GM12878 (cell line): ENCODE data around the gene CHRNB2. TPM values are rescaled to one million over a fixed set of nuclear protein-coding genes. Genes with fewer than 3 reads are reported as not detected.

Experiments
- E2F4 ChIP-seq: IDR thresholded peaks from 2 replicates; pipeline ENCODE4 v1.6.1; 2012; ENCODE audit warnings: low read depth, low read length, improper control_type of control experiment
- E4F1 ChIP-seq: fragments of 450-650 bp; IDR thresholded peaks from 2 replicates; pipeline ENCODE4 v1.6.1; 2018; ENCODE audit warnings: borderline replicate concordance, mild to moderate bottlenecking; ENCODE audit not compliant: partially characterized antibody
- EED ChIP-seq: sonication (generic); IDR thresholded peaks from 2 replicates; pipeline ENCODE4 v1.6.1; 2016; ENCODE audit warnings: antibody characterized with exemption, low read depth
- EGR1 ChIP-seq, 2 experiments: IDR thresholded peaks; 1 replicate in 1 of 2; 2 replicates in 1 of 2; pipeline ENCODE4 v1.6.1; 2011 to 2012; ENCODE audit warnings: low read depth in 2 of 2, low read length in 2 of 2, borderline replicate concordance in 1 of 2, mild to moderate bottlenecking in 1 of 2, moderate library complexity in 1 of 2
- IKZF2 ChIP-seq, 2 experiments: fragments of 450-650 bp; IDR thresholded peaks; 2 replicates each; pipeline ENCODE4 v1.6.1; 2017; ENCODE audit warnings: mild to moderate bottlenecking in 2 of 2, moderate library complexity in 2 of 2
- NFYA ChIP-seq: IDR thresholded peaks from 2 replicates; pipeline ENCODE4 v1.6.1; 2011; ENCODE audit warnings: low read depth, mild to moderate bottlenecking, low read length, improper control_type of control experiment, borderline replicate concordance
- NR2C2 ChIP-seq: IDR thresholded peaks from 2 replicates; pipeline ENCODE4 v1.6.1; 2011; ENCODE audit warnings: borderline replicate concordance, low read depth; ENCODE audit not compliant: control insufficient read depth, insufficient read length
- PBX3 ChIP-seq: IDR thresholded peaks from 2 replicates; pipeline ENCODE4 v1.6.1; 2011; ENCODE audit warnings: mild to moderate bottlenecking, low read depth, low read length, moderate library complexity; ENCODE audit not compliant: insufficient replicate concordance
- REST ChIP-seq: IDR thresholded peaks from 2 replicates; pipeline ENCODE4 v1.6.1; 2012; ENCODE audit warnings: mild to moderate bottlenecking, low read depth, low read length
- SIX5 ChIP-seq: IDR thresholded peaks from 2 replicates; pipeline ENCODE4 v1.6.1; 2011; ENCODE audit warnings: mild to moderate bottlenecking, low read depth, low read length, moderate library complexity; ENCODE audit not compliant: severe bottlenecking
- SREBF1 ChIP-seq: IDR thresholded peaks from 2 replicates; pipeline ENCODE4 v1.6.1; 2012; ENCODE audit warnings: mild to moderate bottlenecking, low read length
- YY1 ChIP-seq: IDR thresholded peaks from 2 replicates; pipeline ENCODE4 v1.6.1; 2011; ENCODE audit warnings: low read depth, mild to moderate bottlenecking, low read length
- ZBED1 ChIP-seq: IDR thresholded peaks from 2 replicates; pipeline ENCODE4 v1.6.1; 2016; ENCODE audit warnings: borderline replicate concordance
- ZNF592 ChIP-seq: fragments of 450-650 bp; IDR thresholded peaks from 2 replicates; pipeline ENCODE4 v1.6.1; 2017; ENCODE audit warnings: mild to moderate bottlenecking, moderate library complexity
- ZSCAN29 ChIP-seq: fragments of 450-650 bp; IDR thresholded peaks from 2 replicates; pipeline ENCODE4 v1.6.1; 2017; ENCODE audit warnings: mild to moderate bottlenecking, moderate library complexity
- polyA plus RNA-seq, 11 experiments: library from polyadenylated mRNA; depleted of rRNA in 4 of 11; unstranded in 6 of 11; stranded (reverse) in 5 of 11; fragments of >200 nt; fragmentation: Nextera tagmentation in 4 of 11; fragmentation: Illumina TruSeq in 1 of 11; extraction: Ambion mirVana in 4 of 11; extraction: Trizol in 1 of 11; gene quantifications; 1 replicate in 1 of 11; 2 replicates in 10 of 11; pipeline versions ENCODE4 v1.2.1 to v1.2.3, GENCODE V29; 2011 to 2016; ENCODE audit warnings: inconsistent platforms in 2 of 11, missing spikeins in 2 of 11, low read depth in 1 of 11
- total RNA-seq, 4 experiments: library from RNA; depleted of rRNA in 3 of 4; stranded (reverse); fragments of >200 nt in 3 of 4; fragmentation: Illumina TruSeq in 1 of 4; extraction: Trizol in 1 of 4; gene quantifications; 2 replicates each; pipeline versions ENCODE4 v1.2.1 to v1.2.3, GENCODE V29; 2013 to 2021

The CHRNB2 gene
- total and polyA plus RNA-seq, 10 of the 15 experiments (the other 5 are each of a cell fraction or from before 2014, with no cell fraction given): 0.01 to 0.11 (median 0.03) TPM; not detected in 6

GRCh38 chr1:154609398-154610380, 42.1 kb downstream of the CHRNB2 start (continued):
- TF ChIP-seq E2F4 (no peak), ZNF592 (no peak), EGR1 (IDR thresholded peaks at IDR 0.05; ENCODE audit: borderline replicate concordance in 1 of 2, low read depth in 2 of 2, low read length in 2 of 2) (no peak), E4F1 (no peak), YY1 (0 out of 2 replicates have a peak, but pooled peaks have one; percentile 9), SIX5 (no peak), ZSCAN29 (no peak), ZBED1 (no peak), SREBF1 (no peak), EED (no peak), IKZF2 (IDR thresholded peaks at IDR 0.05) (peak in 1 of 2 experiments; percentile 15; a peak in 1 of 4 replicates), PBX3 (no peak), NR2C2 (no peak), NFYA (no peak), REST (no peak)
